GM18505 (cell line): Measurements from ENCODE around the gene BBLN.

ENCODE experiments used
- ATAC-seq: cut with Tn5 transposase; IDR thresholded peaks from one replicate; pipeline ENCODE4 v1.9.1; 2021; ENCODE audit not compliant: unreplicated experiment
- POLR2A ChIP-seq: IDR thresholded peaks from 4 replicates; pipeline ENCODE4 v1.6.1; 2011; ENCODE audit warnings: borderline replicate concordance; ENCODE audit not compliant: insufficient read depth, insufficient read length; ENCODE audit errors: extremely low read depth

The BBLN gene

DNA sequence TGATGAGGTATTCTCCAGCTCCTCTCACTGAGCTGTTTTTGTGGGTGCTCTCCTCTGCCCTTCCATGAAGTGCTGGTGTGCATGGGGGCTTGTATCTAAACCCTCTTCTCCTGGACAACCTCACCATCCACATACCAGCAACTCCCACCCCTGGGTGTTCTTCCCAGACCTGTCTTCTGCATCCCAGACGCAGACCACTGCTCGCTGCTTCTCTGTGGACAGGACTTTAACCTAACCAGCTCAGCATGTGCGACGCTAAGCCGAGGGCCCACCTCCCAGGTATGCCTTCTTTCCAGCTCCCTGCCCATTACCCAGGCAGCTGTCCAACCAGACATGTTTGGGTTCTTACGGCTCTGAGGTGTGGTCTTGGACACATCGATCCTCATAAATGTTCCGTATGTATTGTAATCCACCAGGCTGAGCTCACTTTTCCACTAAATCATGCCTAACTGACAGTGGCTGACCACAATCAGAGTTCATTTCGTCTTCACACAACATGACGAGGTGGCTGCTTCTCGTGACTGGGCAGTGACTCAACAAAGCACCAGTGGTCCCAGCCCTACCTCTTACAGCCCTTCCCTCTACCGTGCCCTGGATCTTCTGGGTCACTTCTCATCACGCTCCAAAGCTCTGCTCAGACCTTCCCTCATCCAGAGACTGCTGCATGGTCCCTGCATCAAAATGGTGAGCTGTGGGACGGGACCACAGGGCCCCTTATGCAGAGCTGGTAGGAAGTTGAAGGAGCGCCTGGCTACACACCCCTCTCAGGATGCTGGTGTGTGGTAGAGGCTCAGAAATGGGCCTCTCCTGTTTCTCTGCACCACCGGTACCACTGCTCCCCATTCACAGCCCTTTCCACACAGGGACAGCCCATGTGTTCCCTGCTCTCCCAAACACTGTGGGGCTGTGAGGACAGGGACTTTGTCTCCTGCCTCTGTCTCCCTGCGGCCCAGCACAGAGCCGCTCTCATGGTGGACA is 23.0 kb upstream of the BBLN start:
- no peak for TF ChIP-seq POLR2A
- ATAC-seq, result no peak

DNA sequence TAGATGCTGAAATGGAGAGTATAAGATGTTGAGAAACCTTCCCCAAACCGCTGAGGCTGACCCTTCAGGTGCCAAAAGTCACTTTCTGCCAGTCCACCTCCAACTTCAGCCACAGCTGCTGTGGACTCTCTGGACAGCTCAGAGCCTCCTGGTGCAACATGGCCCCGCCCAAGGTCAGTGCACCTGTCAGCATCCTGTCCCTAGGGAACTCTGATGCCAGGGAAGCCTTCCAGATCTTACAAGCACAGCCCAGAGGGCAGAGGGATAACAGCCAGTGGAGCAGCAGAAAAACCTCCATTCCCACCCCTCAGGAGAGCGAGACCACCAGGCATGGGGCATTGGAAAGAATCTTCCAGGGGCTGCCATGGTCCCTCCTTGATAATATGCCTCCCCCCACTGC is 22.1 kb upstream of the BBLN start:
- no peak for ATAC-seq
- no peak for TF ChIP-seq POLR2A

DNA sequence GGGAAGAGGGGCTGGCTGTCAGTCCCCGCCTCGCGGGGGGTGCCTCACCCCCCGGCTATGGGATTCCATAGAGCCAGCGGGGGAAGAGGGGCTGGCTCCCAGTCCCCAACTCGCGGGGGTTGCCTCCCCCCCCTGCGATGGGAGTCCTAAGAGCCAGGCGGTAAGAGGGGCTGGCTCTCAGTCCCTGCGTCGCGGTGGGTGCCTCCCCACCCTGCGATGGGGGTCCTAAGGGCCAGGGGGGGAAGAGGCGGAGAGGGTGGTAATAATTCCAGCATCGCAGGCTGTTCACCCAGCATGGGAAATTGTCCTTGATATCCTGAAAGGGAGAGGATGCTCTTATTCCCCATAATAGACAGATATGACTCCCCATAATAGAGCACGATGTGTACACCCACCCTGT is 20.4 kb upstream of the BBLN start:
- ATAC-seq, result no peak
- TF ChIP-seq POLR2A, result no peak

DNA sequence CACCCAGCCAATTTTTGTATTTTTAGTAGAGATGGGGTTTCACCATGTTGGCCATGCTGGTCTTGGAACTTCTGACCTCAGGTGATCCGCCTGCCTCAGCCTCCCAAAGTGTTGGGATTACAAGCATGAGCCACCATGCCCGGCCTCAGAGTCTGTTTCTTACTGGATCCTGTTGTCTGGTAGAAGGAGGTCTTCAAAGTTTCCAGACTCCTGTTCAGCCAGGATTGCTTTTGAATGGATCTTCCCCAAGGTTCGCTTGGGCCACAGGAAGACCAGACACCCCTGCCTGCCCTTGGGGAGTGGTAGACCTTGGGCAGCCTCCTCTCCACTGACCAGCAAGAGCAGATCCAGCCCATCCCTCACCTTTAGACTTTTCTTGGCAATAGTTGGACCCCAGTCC is 18.5 kb upstream of the BBLN start:
- no peak for ATAC-seq
- TF ChIP-seq POLR2A, result no peak

DNA sequence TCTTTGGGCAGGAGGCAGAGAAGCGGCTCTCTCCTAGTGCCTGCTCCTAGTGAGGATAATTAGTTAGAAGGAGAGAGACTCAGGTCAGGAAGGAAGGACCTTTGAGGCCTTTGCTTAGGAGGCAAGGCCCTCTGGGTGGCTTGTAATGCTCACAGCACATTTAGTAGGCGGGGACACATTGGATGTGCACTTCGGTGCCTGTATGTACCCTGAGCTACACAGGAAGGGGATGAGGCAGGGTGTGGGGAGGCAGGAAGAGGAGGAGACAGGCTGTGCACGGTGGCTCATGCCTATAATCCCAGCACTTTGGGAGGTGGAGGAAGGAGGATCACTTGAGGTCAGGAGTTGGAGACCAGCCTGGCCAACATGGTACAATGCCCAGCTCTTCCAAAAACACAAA is 18.0 kb upstream of the BBLN start:
- ATAC-seq, result no peak
- TF ChIP-seq POLR2A, result no peak

DNA sequence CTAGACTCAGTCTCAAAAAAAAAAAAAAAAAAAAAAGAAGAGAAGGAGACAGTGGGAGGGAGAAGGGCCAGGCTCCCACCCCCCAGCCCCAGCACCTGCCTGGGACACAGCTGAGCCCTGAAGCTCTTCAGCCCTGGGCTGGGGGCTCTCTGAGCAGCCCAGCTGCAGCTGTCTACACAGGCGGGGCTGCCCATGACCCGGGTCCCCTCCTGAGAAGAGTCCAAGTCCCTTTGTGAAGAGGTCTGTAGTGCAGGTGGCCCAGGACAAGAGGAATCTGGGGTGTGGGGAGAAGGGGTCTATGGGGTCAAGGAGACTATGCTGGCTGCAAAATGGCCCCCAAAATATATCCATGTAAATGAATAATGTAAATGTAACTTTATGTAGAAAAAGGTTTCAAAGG is 17.5 kb upstream of the BBLN start:
- TF ChIP-seq POLR2A, result no peak
- no peak for ATAC-seq

DNA sequence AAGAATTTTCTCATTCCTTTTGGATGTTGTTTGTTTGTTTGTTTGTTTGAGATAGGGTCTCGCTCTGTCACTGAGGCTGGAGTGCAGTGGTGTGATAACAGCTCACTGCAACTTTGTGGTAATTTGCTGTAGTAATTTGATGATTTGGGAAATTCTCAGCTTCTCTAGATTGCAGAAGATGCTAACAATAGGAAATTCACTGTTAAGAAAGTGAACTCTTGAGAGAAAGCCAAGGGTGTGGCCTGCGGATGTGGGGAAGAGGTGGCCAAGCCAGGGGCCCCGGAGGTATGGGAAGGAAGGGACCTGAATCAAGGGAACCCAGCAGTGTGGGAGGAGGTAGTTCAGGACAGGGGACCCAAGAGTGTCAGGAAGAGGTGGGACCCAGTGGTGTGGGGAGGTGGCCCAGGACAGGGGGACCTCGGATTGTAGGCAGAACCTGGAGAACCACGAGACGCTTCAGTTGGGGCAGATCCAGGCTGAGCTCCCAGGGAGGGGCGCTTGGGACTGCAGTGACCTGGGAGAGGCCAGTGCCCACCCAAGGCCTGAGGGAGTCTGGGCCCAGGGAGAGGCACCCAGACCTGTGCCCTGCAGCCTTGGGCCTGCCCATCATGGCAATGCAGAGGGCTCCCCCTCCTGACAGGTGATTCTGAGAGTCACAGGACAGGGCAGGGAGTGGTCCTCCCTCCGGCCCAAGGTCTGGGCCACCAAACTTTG is 16.4 kb upstream of the BBLN start:
- TF ChIP-seq POLR2A, result no peak
- no peak for ATAC-seq

DNA sequence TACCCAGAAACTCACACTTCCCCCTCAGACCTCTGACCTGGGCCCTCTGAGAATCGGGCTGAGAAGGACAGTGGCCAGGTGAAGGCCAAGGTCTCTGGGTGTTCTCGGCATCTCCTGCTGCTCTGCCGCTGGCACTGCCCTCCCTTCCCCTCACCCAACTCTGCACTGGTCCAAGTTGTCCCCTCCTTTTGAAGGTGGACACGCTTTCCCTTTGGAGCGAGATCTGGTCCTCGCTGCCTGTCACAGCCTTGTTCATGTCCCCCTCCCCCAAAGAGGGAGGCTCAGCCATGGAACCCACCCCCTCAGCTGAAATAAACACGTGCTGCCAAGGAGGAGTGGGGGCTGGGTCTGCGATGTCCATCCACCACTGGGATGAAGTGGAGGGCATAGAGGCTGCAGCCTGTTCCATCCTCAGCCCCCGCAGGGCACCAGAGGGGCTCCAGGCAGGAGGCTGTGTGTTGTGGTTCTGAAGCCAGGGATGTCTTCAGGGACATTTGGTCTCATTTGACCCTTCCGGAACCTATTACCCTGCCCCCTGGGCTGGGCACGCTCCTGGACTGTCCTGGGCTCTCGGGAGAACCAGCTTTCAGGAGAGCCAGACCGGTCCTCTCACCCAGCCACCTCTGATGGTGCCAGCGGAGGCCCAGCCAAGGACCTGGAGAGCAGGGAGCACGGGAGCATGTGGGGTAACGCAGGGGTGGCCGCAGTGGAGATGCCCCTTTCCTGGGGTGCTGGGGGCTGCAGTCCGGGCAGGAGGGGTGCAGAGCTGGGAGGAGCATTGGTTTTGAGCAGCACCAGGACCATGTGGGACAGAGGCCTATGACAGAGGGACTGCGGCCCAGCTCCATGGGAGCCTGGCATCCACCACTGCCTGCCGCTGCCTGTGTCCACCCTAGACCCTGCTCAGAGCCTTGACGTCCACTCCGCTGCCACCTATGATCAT is 15.6 kb upstream of the BBLN start:
- no peak for TF ChIP-seq POLR2A
- ATAC-seq, result no peak

DNA sequence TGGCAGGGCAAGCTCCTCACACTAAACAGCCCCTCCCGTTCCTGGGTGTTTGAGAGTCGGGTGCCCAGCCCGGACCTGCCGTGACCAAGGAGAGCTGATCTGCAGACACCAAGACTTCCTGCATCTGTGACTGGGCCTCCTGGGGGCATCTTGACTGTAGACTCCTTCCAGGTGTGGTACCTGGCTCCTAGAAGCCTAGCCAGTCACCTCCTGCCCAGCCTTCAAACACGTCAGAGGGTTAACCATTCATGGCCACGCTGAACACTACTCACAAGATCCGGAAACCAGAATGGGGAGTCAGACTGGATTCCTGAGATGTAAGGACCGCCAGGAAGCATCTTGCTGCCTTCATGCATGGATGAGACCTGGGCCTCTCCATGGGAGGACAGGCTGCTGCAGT is 14.5 kb upstream of the BBLN start:
- ATAC-seq, result no peak
- no peak for TF ChIP-seq POLR2A

DNA sequence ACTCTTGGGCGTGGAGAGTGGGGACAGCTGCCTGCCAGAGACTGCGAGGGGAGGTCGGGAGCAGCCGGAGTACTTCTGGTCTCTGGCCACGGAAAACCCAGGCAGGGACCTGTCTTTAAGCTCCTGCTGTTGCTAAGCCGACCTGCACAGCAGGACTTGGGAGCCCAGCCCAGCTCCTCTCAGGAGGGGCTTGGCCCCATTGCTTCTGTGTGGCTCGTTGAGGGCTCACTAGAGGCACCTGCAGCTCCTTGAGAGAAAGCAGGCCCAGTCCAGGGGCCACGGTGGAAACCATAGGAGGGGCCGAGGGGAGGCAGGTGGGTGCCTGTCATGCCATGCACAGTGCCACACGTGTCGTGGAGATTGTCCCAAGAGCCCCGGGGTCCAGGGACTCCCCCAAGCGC is 14.1 kb upstream of the BBLN start:
- ATAC-seq, result no peak
- no peak for TF ChIP-seq POLR2A

DNA sequence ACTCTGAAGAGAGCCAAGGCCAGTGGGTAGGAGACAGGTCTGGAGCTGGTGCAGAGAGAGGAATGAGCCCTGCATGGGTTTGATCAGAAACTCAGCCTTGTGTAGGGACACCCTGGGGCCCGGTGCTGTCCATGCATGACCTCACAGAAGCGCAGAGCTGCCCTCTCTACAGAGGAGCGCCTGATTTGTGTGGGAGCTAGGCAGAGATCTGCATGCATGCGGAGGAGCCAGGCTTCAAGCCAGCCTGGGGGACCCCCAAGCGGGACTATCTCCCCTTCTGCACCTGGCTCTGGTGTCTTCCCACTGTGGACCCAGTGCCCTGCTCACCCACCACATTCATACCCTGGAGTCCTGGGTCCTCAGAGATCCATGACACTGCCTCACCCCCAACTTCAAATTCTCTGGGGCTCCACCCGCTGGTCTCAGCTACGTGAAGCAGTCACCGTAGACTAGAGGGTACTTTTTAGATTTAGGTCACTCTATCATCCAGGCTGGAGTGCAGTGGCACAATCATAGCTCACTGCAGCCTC is 13.4 kb upstream of the BBLN start:
- no peak for TF ChIP-seq POLR2A
- no peak for ATAC-seq

DNA sequence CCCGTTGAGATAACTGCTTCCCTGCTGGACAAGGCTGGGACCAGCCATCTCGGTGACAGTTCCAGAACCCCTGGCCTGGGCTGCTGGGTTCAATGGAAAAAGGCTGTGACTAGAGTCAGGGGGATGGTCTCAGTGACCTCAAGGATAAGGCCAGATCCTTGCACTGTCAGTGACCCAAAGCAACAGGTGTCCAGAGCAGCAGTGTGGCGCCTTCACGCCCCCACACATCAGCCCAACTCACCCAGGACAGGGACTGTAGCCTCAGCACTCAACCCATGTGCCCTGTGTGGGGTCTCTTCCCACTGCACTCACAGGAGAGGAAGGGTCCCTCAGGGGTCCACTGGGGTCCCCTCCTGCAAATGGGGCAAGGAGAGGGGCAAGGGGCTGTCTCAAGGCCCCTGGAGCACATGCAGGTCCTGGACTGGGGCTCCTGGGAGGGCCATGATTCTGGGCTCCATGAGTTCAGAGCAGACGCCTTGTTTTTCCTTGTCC is 11.5 kb upstream of the BBLN start:
- TF ChIP-seq POLR2A, result no peak
- no peak for ATAC-seq
